Measurements from ENCODE around the gene PTPN12.
A peak's percentile ranks its signal among the peaks of the same experiment; 100 is the strongest.
"Not testable (repeated sequence)": the region's sequence is repeated elsewhere in the genome, so short reads cannot be mapped to it uniquely, and the experiment has no call there.

PTPN12 gene

DNA sequence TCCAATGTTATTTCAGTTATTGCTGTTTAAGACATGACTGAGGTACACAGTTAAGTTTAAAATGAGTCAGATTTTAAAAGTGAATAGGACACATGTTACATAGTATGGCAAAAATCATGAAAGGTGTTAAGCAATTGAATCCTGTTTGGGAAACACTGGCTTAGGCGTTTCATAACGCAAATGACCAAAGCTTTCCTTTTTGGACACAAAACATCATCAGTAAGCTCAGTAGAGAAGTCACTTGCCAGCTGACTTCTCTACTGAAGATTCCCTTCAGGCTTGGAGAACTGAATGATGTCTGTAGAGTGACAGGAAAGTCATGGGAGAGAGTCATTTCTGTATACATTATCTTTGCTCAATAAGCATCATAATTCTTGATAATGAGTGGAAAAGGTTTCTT, 94.7 kb downstream of the PTPN12 start:
- TF ChIP-seq, protein P1, sequence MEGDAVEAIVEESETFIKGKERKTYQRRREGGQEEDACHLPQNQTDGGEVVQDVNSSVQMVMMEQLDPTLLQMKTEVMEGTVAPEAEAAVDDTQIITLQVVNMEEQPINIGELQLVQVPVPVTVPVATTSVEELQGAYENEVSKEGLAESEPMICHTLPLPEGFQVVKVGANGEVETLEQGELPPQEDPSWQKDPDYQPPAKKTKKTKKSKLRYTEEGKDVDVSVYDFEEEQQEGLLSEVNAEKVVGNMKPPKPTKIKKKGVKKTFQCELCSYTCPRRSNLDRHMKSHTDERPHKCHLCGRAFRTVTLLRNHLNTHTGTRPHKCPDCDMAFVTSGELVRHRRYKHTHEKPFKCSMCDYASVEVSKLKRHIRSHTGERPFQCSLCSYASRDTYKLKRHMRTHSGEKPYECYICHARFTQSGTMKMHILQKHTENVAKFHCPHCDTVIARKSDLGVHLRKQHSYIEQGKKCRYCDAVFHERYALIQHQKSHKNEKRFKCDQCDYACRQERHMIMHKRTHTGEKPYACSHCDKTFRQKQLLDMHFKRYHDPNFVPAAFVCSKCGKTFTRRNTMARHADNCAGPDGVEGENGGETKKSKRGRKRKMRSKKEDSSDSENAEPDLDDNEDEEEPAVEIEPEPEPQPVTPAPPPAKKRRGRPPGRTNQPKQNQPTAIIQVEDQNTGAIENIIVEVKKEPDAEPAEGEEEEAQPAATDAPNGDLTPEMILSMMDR (IDR thresholded peaks at IDR 0.05; ENCODE audit: poor library complexity, severe bottlenecking): no peak
- no peak for DNase-seq (ENCODE audit: low spot score)
- no peaks in the 10 kb centered on the region for H3K9me3 ChIP-seq (ENCODE audit: severe bottlenecking)
- H3K27ac ChIP-seq (ENCODE audit: poor library complexity, severe bottlenecking): no peak overlapping the region
- H3K4me1 ChIP-seq (ENCODE audit: insufficient read depth, poor library complexity, severe bottlenecking): no peaks in the 10 kb centered on the region
- H3K4me3 ChIP-seq (ENCODE audit: severe bottlenecking): no peak overlapping the region
- peaks cover 92% of the 10 kb centered on the region for H3K36me3 ChIP-seq (ENCODE audit: low read depth)
- H3K27me3 ChIP-seq (ENCODE audit: insufficient read depth, poor library complexity, severe bottlenecking): no peaks in the 10 kb centered on the region
- no peak for ATAC-seq (ENCODE audit: low read depth)

DNA sequence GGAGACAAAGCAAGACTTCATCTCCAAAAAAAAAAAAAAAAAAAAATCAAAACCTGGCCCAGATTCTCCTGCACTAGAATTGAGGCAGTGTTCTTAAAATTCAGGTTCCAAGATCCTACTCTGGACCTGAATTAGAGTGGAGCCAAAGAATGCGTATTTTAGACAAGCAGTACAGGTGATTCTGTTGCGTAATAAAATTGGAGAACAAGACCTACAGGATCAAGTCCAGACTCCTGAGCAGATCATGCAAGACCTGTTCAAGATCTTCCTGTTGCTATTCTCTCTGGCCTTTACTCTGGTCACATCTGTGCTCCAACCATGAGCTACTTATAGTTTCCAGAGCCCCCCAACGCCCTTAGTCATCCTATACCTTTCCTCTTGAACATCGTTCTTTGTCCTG, 107.7 kb downstream of the PTPN12 start:
- no peak overlapping the region for H3K4me3 ChIP-seq (ENCODE audit: severe bottlenecking)
- H3K9me3 ChIP-seq (ENCODE audit: severe bottlenecking): no peaks in the 10 kb centered on the region
- ATAC-seq (ENCODE audit: low read depth) (no peak; the same call in 2 of the 3 replicates), DNase-seq (ENCODE audit: low spot score) (no peak)
- peaks cover 65% of the 10 kb centered on the region for H3K36me3 ChIP-seq (ENCODE audit: low read depth)
- no peaks in the 10 kb centered on the region for H3K27me3 ChIP-seq (ENCODE audit: insufficient read depth, poor library complexity, severe bottlenecking)
- H3K27ac ChIP-seq (ENCODE audit: poor library complexity, severe bottlenecking): no peak overlapping the region
- TF ChIP-seq, protein P1 (IDR thresholded peaks at IDR 0.05; ENCODE audit: poor library complexity, severe bottlenecking): no peak
- no peaks in the 10 kb centered on the region for H3K4me1 ChIP-seq (ENCODE audit: insufficient read depth, poor library complexity, severe bottlenecking)

DNA sequence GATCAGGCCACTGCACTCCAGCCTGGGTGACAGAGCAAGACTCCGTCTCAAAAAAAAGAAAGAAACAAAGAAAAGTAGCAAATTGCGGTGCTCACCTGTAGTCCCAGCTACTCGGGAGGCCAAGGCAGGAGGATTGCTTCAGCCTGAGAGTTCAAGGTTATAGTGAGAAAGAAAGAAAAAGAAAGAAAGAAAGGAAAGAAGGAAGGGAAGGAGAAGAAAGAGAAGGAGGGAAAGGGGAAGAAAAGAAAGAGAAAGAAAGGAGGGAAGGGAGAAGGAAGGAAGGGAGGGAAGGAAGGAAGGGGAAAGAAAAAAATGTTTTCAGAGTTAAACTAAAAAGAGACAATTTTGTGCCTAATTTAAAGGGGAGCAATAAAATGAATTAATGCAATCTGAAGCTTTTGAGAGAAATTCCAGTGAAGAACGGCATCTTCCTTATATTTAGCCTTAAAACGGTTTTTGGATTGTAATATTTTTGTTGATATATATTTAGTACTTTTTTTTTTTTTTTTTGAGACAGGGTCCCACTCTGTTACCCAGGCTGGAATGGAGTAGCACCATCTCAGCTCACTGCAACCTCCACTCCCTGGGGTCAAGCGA, 111.7 kb downstream of the PTPN12 start:
- no peaks in the 10 kb centered on the region for H3K27me3 ChIP-seq (ENCODE audit: insufficient read depth, poor library complexity, severe bottlenecking)
- TF ChIP-seq, protein P1 (IDR thresholded peaks at IDR 0.05; ENCODE audit: poor library complexity, severe bottlenecking): no peak
- no peaks in the 10 kb centered on the region for H3K4me1 ChIP-seq (ENCODE audit: insufficient read depth, poor library complexity, severe bottlenecking)
- peaks cover 33% of the 10 kb centered on the region for H3K36me3 ChIP-seq (ENCODE audit: low read depth)
- no peaks in the 10 kb centered on the region for H3K9me3 ChIP-seq (ENCODE audit: severe bottlenecking)
- DNase-seq (ENCODE audit: low spot score) (no peak), ATAC-seq (ENCODE audit: low read depth) (no peak)
- no peak overlapping the region for H3K4me3 ChIP-seq (ENCODE audit: severe bottlenecking)
- no peak overlapping the region for H3K27ac ChIP-seq (ENCODE audit: poor library complexity, severe bottlenecking)

DNA sequence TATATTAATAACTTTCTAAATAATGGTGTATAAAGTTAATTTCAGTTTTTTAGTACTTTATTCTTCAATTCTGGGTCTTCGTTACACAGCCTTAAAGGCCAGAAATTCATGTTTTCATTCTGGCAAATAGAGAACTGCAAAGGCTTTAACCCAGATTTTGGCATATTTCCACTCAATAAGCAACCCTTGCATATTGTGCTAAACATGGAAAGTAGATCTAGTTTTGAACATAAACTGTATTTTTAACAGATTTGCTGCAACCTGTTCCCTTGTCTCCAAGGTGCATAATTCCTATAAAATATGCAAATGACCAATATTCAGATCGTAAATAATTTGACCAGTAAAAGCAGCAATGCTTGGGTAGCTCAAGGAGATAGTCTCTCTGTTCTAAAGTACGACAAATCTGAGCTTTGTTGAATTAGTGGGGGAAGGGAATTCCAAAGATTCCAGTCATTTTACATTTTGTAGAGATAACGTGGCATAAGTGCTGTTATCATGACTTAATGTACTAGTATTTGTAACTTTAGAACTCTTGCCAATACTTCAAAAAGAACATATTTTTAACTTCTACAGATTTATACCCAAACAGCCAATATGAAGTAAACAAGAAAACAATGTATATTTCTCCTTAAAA, 112.7 kb downstream of the PTPN12 start:
- Histone ChIP-seq H3K27ac (ENCODE audit: poor library complexity, severe bottlenecking) (peak overlapping the region; percentile 1), H3K4me1 (ENCODE audit: insufficient read depth, poor library complexity, severe bottlenecking) (no peaks in the 10 kb centered on the region), H3K36me3 (ENCODE audit: low read depth) (peaks cover 27% of the 10 kb centered on the region), H3K9me3 (ENCODE audit: severe bottlenecking) (no peaks in the 10 kb centered on the region), H3K4me3 (ENCODE audit: severe bottlenecking) (no peak overlapping the region), H3K27me3 (ENCODE audit: insufficient read depth, poor library complexity, severe bottlenecking) (no peaks in the 10 kb centered on the region)
- TF ChIP-seq, protein P1 (IDR thresholded peaks at IDR 0.05; ENCODE audit: poor library complexity, severe bottlenecking): no peak
- DNase-seq (ENCODE audit: low spot score) (no peak), ATAC-seq (ENCODE audit: low read depth) (no peak)

DNA sequence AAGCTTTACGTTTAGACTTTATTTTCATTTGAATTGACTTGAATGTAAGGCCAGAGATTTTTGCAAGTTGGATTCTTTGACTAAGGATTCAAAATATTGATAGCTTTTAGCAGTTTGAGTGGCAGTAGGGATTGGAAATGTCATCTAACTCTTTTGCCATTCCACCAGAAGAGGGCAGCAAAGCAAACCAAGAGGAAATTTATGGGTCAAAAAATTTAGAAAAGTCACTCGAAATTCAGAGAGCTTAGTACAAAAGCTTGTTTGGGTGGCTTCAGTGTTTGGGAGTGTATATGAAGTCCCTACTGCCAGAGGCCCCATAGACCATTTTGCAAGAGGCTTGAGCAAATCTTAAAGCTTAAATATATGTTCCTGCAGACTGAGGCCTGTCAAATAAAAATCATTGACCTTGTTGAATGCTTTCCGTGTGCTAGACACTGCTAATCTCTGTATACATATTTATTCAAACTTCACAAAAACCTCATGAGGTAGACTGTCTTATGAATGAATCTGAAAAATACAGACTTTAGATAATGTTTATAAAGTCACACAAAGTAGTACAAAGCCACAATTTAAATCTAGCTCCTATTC, 114.6 kb downstream of the PTPN12 start:
- no peak overlapping the region for H3K4me3 ChIP-seq (ENCODE audit: severe bottlenecking)
- TF ChIP-seq, protein P1 (IDR thresholded peaks at IDR 0.05; ENCODE audit: poor library complexity, severe bottlenecking): peak; percentile 89
- ATAC-seq (ENCODE audit: low read depth) (no peak), DNase-seq (ENCODE audit: low spot score) (no peak)
- peaks cover 27% of the 10 kb centered on the region for H3K36me3 ChIP-seq (ENCODE audit: low read depth)
- H3K27me3 ChIP-seq (ENCODE audit: insufficient read depth, poor library complexity, severe bottlenecking): no peaks in the 10 kb centered on the region
- H3K27ac ChIP-seq (ENCODE audit: poor library complexity, severe bottlenecking): no peak overlapping the region
- H3K9me3 ChIP-seq (ENCODE audit: severe bottlenecking): no peaks in the 10 kb centered on the region
- no peaks in the 10 kb centered on the region for H3K4me1 ChIP-seq (ENCODE audit: insufficient read depth, poor library complexity, severe bottlenecking)

DNA sequence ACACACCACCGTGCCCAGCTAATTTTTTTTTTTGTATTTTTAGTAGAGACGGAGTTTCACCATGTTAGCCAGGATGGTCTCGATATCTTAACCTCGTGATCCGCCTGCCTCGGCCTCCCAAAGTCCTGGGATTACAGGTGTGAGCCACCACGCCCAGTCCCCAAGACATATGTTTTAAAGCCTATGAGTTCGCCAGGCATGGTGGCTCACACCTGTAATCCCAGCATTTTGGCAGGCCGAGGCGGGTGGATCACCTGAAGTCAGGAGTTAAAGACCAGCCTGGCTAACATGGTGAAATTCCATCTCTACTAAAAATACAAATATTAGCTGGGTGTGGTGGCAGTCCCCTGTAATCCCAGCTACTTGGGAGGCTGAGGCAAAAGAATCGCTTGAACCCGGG, 115.7 kb downstream of the PTPN12 start:
- H3K4me3 ChIP-seq (ENCODE audit: severe bottlenecking); H3K9me3 ChIP-seq (ENCODE audit: severe bottlenecking); H3K4me1 ChIP-seq (ENCODE audit: insufficient read depth, poor library complexity, severe bottlenecking); DNase-seq (ENCODE audit: low spot score); H3K27ac ChIP-seq (ENCODE audit: poor library complexity, severe bottlenecking); H3K27me3 ChIP-seq (ENCODE audit: insufficient read depth, poor library complexity, severe bottlenecking); ATAC-seq (ENCODE audit: low read depth): not testable (repeated sequence)
- H3K36me3 ChIP-seq (ENCODE audit: low read depth): peaks cover 28% of the 10 kb centered on the region

Measured in RWPE2 (cell line).